ENCODE measurements around the gene MRPL58. TPM values are rescaled to one million over a fixed set of nuclear protein-coding genes. Genes with fewer than 3 reads are reported as not detected.

MRPL58 gene
- polyA plus RNA-seq, 1 donor (not counting 4 experiments of a cell fraction or from before 2014, with no cell fraction given): 61.1 TPM

- TF ChIP-seq, protein P1, sequence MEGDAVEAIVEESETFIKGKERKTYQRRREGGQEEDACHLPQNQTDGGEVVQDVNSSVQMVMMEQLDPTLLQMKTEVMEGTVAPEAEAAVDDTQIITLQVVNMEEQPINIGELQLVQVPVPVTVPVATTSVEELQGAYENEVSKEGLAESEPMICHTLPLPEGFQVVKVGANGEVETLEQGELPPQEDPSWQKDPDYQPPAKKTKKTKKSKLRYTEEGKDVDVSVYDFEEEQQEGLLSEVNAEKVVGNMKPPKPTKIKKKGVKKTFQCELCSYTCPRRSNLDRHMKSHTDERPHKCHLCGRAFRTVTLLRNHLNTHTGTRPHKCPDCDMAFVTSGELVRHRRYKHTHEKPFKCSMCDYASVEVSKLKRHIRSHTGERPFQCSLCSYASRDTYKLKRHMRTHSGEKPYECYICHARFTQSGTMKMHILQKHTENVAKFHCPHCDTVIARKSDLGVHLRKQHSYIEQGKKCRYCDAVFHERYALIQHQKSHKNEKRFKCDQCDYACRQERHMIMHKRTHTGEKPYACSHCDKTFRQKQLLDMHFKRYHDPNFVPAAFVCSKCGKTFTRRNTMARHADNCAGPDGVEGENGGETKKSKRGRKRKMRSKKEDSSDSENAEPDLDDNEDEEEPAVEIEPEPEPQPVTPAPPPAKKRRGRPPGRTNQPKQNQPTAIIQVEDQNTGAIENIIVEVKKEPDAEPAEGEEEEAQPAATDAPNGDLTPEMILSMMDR (optimal IDR thresholded peaks at IDR 0.05 in 1 of 3, IDR thresholded peaks at IDR 0.05 in 1 of 3, conservative IDR thresholded peaks at IDR 0.05 in 1 of 3; ENCODE audit: extremely low read depth in 1 of 3, insufficient read depth in 2 of 3, low read length in 3 of 3): no peak
- TF ChIP-seq EZH2 (IDR thresholded peaks at IDR 0.05; ENCODE audit: low read length): no peak
- H3K27me3 ChIP-seq (ENCODE audit: control insufficient read depth, extremely low read depth, insufficient read depth, low read length): no peaks in the 10 kb centered on the region
- H3K9ac ChIP-seq (ENCODE audit: control insufficient read depth, extremely low read depth, insufficient read depth, low read length): no peak overlapping the region
- no peak overlapping the region for H3K27ac ChIP-seq (ENCODE audit: control insufficient read depth, insufficient read depth, low read length)
- H3K9me3 ChIP-seq (ENCODE audit: control insufficient read depth, low read depth, low read length): no peaks in the 10 kb centered on the region
- H3K4me2 ChIP-seq (ENCODE audit: control insufficient read depth, extremely low read depth, insufficient read depth, low read depth, low read length): no peak overlapping the region
- no peaks in the 10 kb centered on the region for H3K79me2 ChIP-seq (ENCODE audit: control insufficient read depth, insufficient read depth, low read length)
- peaks cover 4 to 30% of the 10 kb centered on the region in 2 experiments for H3K36me3 ChIP-seq (ENCODE audit: control insufficient read depth in 2 of 2, extremely low read depth in 1 of 2, insufficient read depth in 2 of 2, low read length in 2 of 2)
- no peaks in the 10 kb centered on the region for H4K20me1 ChIP-seq (ENCODE audit: control insufficient read depth, extremely low read depth, insufficient read depth, low read length)
- dilution Hi-C loops (cut with MboI; ENCODE audit: extremely low pct_ligation_motif_present, low sequenced_read_pairs): no loop called here
- FAIRE-seq: no peak
- H3K4me1 ChIP-seq (ENCODE audit: control insufficient read depth, extremely low read depth, insufficient read depth, low read length): peaks cover 1% of the 10 kb centered on the region
- DNase-seq (ENCODE audit: low read depth, low spot score): no peak
- H3K9me1 ChIP-seq (ENCODE audit: control insufficient read depth, extremely low read depth, insufficient read depth, low read length): no peaks in the 10 kb centered on the region
- no peak overlapping the region for H2AFZ ChIP-seq (ENCODE audit: control insufficient read depth, low read length)
- H3K4me3 ChIP-seq (ENCODE audit: control insufficient read depth in 2 of 3, extremely low read depth in 1 of 3, insufficient read depth in 2 of 3, low read depth in 1 of 3, low read length in 3 of 3): no peak overlapping the region
Observed at GRCh38 chr17:74999523-74999922, 12.9 kb upstream of the MRPL58 start.

DNA sequence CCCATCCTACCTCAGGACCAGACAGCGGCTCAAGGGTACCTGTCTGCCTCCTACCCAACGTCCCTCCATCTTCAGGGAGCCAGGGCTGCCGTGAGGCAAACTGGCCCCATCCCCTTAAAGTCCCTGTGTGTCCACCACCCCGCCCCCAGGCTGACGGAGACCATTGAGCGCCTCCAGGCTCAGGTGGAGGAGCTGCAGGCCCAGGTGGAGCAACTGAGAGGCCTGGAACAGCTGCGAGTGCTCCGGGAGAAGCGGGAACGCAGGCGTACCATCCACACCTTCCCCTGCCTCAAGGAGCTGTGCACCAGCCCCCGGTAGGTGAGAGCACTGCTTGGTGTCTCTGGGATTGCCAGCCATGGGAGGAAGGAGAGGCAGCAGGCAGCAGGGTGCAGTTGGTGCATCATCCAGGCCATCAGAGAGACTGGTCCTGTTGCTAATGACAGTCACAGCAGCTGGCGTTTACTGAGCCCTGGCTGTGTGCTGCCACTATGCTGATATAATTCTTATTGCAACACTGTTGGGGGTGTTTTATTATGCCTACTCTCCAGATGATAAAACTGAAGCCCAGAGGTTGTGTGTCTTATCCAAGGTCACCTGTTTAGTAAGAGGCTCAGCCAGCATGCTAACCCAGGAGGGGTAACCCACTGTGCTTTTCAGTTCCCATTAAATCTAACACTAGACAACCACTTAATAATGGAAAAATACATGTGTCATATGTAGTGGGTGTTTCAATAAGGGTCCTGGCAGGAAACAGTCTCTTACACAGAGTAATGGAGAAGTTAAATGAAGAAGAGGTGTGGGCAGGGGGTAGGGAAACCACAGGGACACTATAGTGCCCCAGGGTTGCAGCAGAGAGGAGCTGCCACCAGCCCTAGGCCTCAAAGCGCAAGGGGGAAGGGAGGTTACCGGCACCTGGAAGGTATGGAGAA lies 10.3 kb upstream of the MRPL58 start:
- DNase-seq (ENCODE audit: low read depth, low spot score) (no peak), FAIRE-seq (no peak)
- H2AFZ ChIP-seq (ENCODE audit: control insufficient read depth, low read length): no peak overlapping the region
- H3K4me2 ChIP-seq (ENCODE audit: control insufficient read depth, extremely low read depth, insufficient read depth, low read depth, low read length): no peak overlapping the region
- H3K4me1 ChIP-seq (ENCODE audit: control insufficient read depth, extremely low read depth, insufficient read depth, low read length): no peaks in the 10 kb centered on the region
- H4K20me1 ChIP-seq (ENCODE audit: control insufficient read depth, extremely low read depth, insufficient read depth, low read length): no peaks in the 10 kb centered on the region
- H3K9ac ChIP-seq (ENCODE audit: control insufficient read depth, extremely low read depth, insufficient read depth, low read length): no peak overlapping the region
- H3K36me3 ChIP-seq (ENCODE audit: control insufficient read depth in 2 of 2, extremely low read depth in 1 of 2, insufficient read depth in 2 of 2, low read length in 2 of 2): peaks cover 4 to 36% of the 10 kb centered on the region in 2 experiments
- no peak overlapping the region for H3K4me3 ChIP-seq (ENCODE audit: control insufficient read depth in 2 of 3, extremely low read depth in 1 of 3, insufficient read depth in 2 of 3, low read depth in 1 of 3, low read length in 3 of 3)
- no peaks in the 10 kb centered on the region for H3K9me1 ChIP-seq (ENCODE audit: control insufficient read depth, extremely low read depth, insufficient read depth, low read length)
- no peaks in the 10 kb centered on the region for H3K27me3 ChIP-seq (ENCODE audit: control insufficient read depth, extremely low read depth, insufficient read depth, low read length)
- dilution Hi-C loops (cut with MboI; ENCODE audit: extremely low pct_ligation_motif_present, low sequenced_read_pairs): no loop called here
- no peaks in the 10 kb centered on the region for H3K79me2 ChIP-seq (ENCODE audit: control insufficient read depth, insufficient read depth, low read length)
- H3K9me3 ChIP-seq (ENCODE audit: control insufficient read depth, low read depth, low read length): no peaks in the 10 kb centered on the region
- no peak overlapping the region for H3K27ac ChIP-seq (ENCODE audit: control insufficient read depth, insufficient read depth, low read length)
- no peak for TF ChIP-seq EZH2 (IDR thresholded peaks at IDR 0.05; ENCODE audit: low read length)

All from keratinocyte (primary cell).